ENCODE data around the gene MYO15B.

Gene MYO15B

GRCh38 chr17:75604034-75604695 lies 16.6 kb downstream of the MYO15B start:
- no peak for DNase-seq

- DNase-seq = no peak
Measured at GRCh38 chr17:75605790-75606189, 18.2 kb downstream of the MYO15B start.

GRCh38 chr17:75607086-75607485 lies 19.5 kb downstream of the MYO15B start:
- DNase-seq = no peak

GRCh38 chr17:75610103-75610984 lies 22.7 kb downstream of the MYO15B start:
- no peak for DNase-seq

- DNase-seq = no peak
Measured at GRCh38 chr17:75611851-75612429, 24.3 kb downstream of the MYO15B start.

GRCh38 chr17:75612906-75613626 lies 25.5 kb downstream of the MYO15B start:
- no peak for DNase-seq

- DNase-seq = no peak
Measured at GRCh38 chr17:75614006-75614405, 26.4 kb downstream of the MYO15B start.

- DNase-seq = no peak
Measured at GRCh38 chr17:75614556-75615270, 27.1 kb downstream of the MYO15B start.

GRCh38 chr17:75615301-75615700 lies 27.7 kb downstream of the MYO15B start:
- no peak for DNase-seq

GRCh38 chr17:75616521-75617122 lies 29.0 kb downstream of the MYO15B start:
- no peak for DNase-seq

- DNase-seq = no peak
Measured at GRCh38 chr17:75617218-75617617, 29.6 kb downstream of the MYO15B start.

GRCh38 chr17:75617675-75618074 lies 30.1 kb downstream of the MYO15B start:
- DNase-seq = no peak

GRCh38 chr17:75619506-75620431 lies 32.2 kb downstream of the MYO15B start:
- DNase-seq = peak; percentile 21

GRCh38 chr17:75621489-75621888 lies 33.9 kb downstream of the MYO15B start:
- no peak for DNase-seq

GRCh38 chr17:75622076-75622475 lies 34.5 kb downstream of the MYO15B start:
- DNase-seq = no peak

GRCh38 chr17:75622771-75623273 lies 35.2 kb downstream of the MYO15B start:
- no peak for DNase-seq

- no peak for DNase-seq
Measured at GRCh38 chr17:75623386-75623785, 35.8 kb downstream of the MYO15B start.

GRCh38 chr17:75624021-75624420 lies 36.4 kb downstream of the MYO15B start:
- no peak for DNase-seq

- no peak for DNase-seq
Measured at GRCh38 chr17:75624714-75625345, 37.2 kb downstream of the MYO15B start.

- peak; percentile 40 for DNase-seq
Measured at GRCh38 chr17:75625813-75626486, 38.4 kb downstream of the MYO15B start.

Measured in retina (tissue), 1 donor.